K562 (cell line): Measurements from ENCODE around the gene B3GALNT1. TPM values are rescaled to one million over a fixed set of nuclear protein-coding genes. Genes with fewer than 3 reads are reported as not detected.

Experiments
- ATAC-seq: fragments of 200-7000 bp; cut with Tn5 transposase; 3 replicates; pipeline ENCODE4 v1.9.1; 2020; ENCODE audit warnings: moderate library complexity
- BruUV-seq: library from RNA; stranded (reverse); fragments of 400-500 nt; replicated peaks from 2 replicates; lab custom pipeline; 2021; lab: Mats Ljungman, UMichigan
- CTCF ChIA-PET: fragments of 300-600 bp; formaldehyde crosslinking; extraction: SDS; loops from one replicate; lab custom pipeline; 2021; ENCODE audit warnings: low intra/inter-chr PET ratio; lab: Yijun Ruan, JAX
- POLR2A ChIA-PET: fragments of 300-600, 350-650 bp; sonication (Branson Sonifier 250); formaldehyde crosslinking; extraction: SDS; loops from one replicate; lab custom pipeline; 2021; ENCODE audit warnings: antibody characterized with exemption, inconsistent platforms; lab: Yijun Ruan, JAX
- DNase-seq, 4 experiments: peaks; one replicate each; pipeline versions ENCODE4 v3.0.0 to v3.0.0-alpha.2; 2011 to 2018; ENCODE audit warnings: low spot score in 3 of 4, mixed read lengths in 3 of 4; ENCODE audit errors: extremely low read depth in 1 of 4
- FAIRE-seq: peaks from 2 replicates; lab custom pipeline; 2011; peaks lifted over from hg19 to GRCh38; lab: Jason Lieb, UNC
- H2AFZ ChIP-seq: 2 replicates; pipeline ENCODE4 v1.6.0; 2011; ENCODE audit warnings: low read depth, low read length, control low read depth, inconsistent platforms
- H3K27ac ChIP-seq: fragments of 200-600 bp; 3 replicates; pipeline ENCODE4 v1.8.0; 2011; ENCODE audit warnings: low read depth, mild to moderate bottlenecking, control low read depth, inconsistent platforms, low read length, moderate library complexity, mixed read lengths; ENCODE audit errors: extremely low read depth
- H3K27me3 ChIP-seq, 2 experiments: fragments of 300-600 bp in 1 of 2; 2 replicates in 1 of 2; 3 replicates in 1 of 2; pipeline versions ENCODE4 v1.6.0 to v1.8.0; 2011; ENCODE audit warnings: inconsistent platforms in 2 of 2, low read length in 2 of 2, mild to moderate bottlenecking in 1 of 2, mixed read lengths in 1 of 2, moderate library complexity in 1 of 2; ENCODE audit not compliant: control insufficient read depth in 2 of 2, insufficient read depth in 2 of 2
- H3K36me3 ChIP-seq: fragments of 300-600 bp; 3 replicates; pipeline ENCODE4 v1.8.0; 2011; ENCODE audit warnings: mild to moderate bottlenecking, low read length, inconsistent platforms; ENCODE audit not compliant: control insufficient read depth, insufficient read depth
- H3K4me1 ChIP-seq, 2 experiments: fragments of 200-600 bp in 1 of 2; replicated peaks in 1 of 2; 2 replicates in 1 of 2; 3 replicates in 1 of 2; pipeline versions ENCODE4 v1.5.1 to v1.8.0; 2011; ENCODE audit warnings: inconsistent platforms in 2 of 2, low read length in 2 of 2, mild to moderate bottlenecking in 1 of 2, mixed read lengths in 1 of 2, moderate library complexity in 1 of 2; ENCODE audit not compliant: control insufficient read depth in 2 of 2, insufficient read depth in 2 of 2
- H3K4me2 ChIP-seq: 2 replicates; pipeline ENCODE4 v1.6.1; 2011; ENCODE audit warnings: low read length, control low read depth, inconsistent platforms, mixed read lengths; ENCODE audit not compliant: insufficient read depth
- H3K4me3 ChIP-seq: fragments of 200-600 bp; sonication (generic), shearing (Covaris generic); 2 replicates; pipeline ENCODE4 v1.5.1; 2016; ENCODE audit warnings: control low read depth, inconsistent platforms
- H3K79me2 ChIP-seq: fragments of 200-600 bp; 3 replicates; pipeline ENCODE4 v1.8.0; 2011; ENCODE audit warnings: low read length, inconsistent platforms; ENCODE audit not compliant: control insufficient read depth, insufficient read depth
- H3K9ac ChIP-seq, 2 experiments: 2 replicates each; pipeline versions ENCODE4 v1.6.0 to v1.6.1; 2011; ENCODE audit warnings: low read depth in 2 of 2, low read length in 2 of 2, control low read depth in 1 of 2, inconsistent platforms in 1 of 2, mild to moderate bottlenecking in 1 of 2, mixed read lengths in 1 of 2; ENCODE audit not compliant: insufficient read depth in 1 of 2
- H3K9me1 ChIP-seq: one replicate; pipeline ENCODE4 v1.6.0; 2011; ENCODE audit warnings: inconsistent platforms, mild to moderate bottlenecking, low read length, moderate library complexity; ENCODE audit not compliant: control insufficient read depth, insufficient read depth
- H3K9me3 ChIP-seq: replicated peaks from 2 replicates; pipeline ENCODE4 v1.5.1; 2011; ENCODE audit warnings: low read depth, low read length, inconsistent platforms; ENCODE audit not compliant: control insufficient read depth, insufficient read depth
- H4K20me1 ChIP-seq: replicated peaks from 2 replicates; pipeline ENCODE4 v1.6.1; 2011; ENCODE audit warnings: low read length, inconsistent platforms, mixed read lengths; ENCODE audit not compliant: control insufficient read depth, insufficient read depth
- ATF1 ChIP-seq, 2 experiments: fragments of 450-650 bp in 1 of 2; IDR thresholded peaks; 2 replicates each; pipeline ENCODE4 v1.6.1; 2016; ENCODE audit warnings: missing compliant biosample characterization in 1 of 2, missing genetic modification characterization in 1 of 2
- BCL6 ChIP-seq: fragments of 250-450 bp; sonication (Bioruptor Pico); IDR thresholded peaks from 2 replicates; pipeline ENCODE4 v1.4.0; 2020
- BDP1 ChIP-seq: IDR thresholded peaks from 3 replicates; pipeline ENCODE4 v1.6.1; 2011; ENCODE audit not compliant: insufficient read length, insufficient read depth
- DMBX1 ChIP-seq: fragments of 250-450 bp; sonication (Bioruptor Pico); IDR thresholded peaks from 2 replicates; pipeline ENCODE4 v1.8.0; 2022; ENCODE audit warnings: inconsistent platforms, mild to moderate bottlenecking, moderate library complexity, borderline replicate concordance
- HNRNPLL ChIP-seq: fragments of 200-400 bp; formaldehyde crosslinking; IDR thresholded peaks from 2 replicates; pipeline ENCODE4 v1.6.1; 2017; ENCODE audit warnings: low read length, low read depth, mild to moderate bottlenecking; ENCODE audit not compliant: poor library complexity, severe bottlenecking
- IFI16 ChIP-seq: fragments of 250-450 bp; sonication (Bioruptor Pico); IDR thresholded peaks from 2 replicates; pipeline ENCODE4 v2.1.2; 2022; ENCODE audit warnings: mild to moderate bottlenecking, inconsistent platforms
- NCOR1 ChIP-seq: fragments of 450-650 bp; IDR thresholded peaks from 2 replicates; pipeline ENCODE4 v1.6.1; 2016; ENCODE audit warnings: mild to moderate bottlenecking, moderate library complexity
- POLR2A ChIP-seq: fragments of 450-650 bp; conservative IDR thresholded peaks from 2 replicates; pipeline ENCODE4 v1.6.1; 2016
- SMARCA5 ChIP-seq: fragments of 450-650 bp; IDR thresholded peaks from 2 replicates; pipeline ENCODE4 v1.6.1; 2016
- SRSF1 ChIP-seq: fragments of 200-400 bp; formaldehyde crosslinking; IDR thresholded peaks from 2 replicates; pipeline ENCODE4 v1.6.1; 2017; ENCODE audit warnings: mild to moderate bottlenecking, low read depth, low read length, moderate library complexity
- ZBTB17 ChIP-seq: fragments of 450-650 bp; formaldehyde crosslinking; IDR thresholded peaks from 2 replicates; pipeline ENCODE4 v1.4.0; 2020; ENCODE audit warnings: mild to moderate bottlenecking
- ZKSCAN8 ChIP-seq: fragments of 200-800 bp; sonication (Bioruptor generic); IDR thresholded peaks from 2 replicates; pipeline ENCODE4 v1.6.1; 2016; ENCODE audit warnings: missing genetic modification characterization, missing compliant biosample characterization
- WGBS: fragments of 100-300 bp; shearing (Covaris generic); methylation state at CpG from one replicate; pipeline ENCODE4 v1.1.6; 2016; ENCODE audit warnings: low coverage, mixed read lengths; ENCODE audit not compliant: insufficient coverage; ENCODE audit errors: missing lambda C conversion rate; 5-methylcytosine and 5-hydroxymethylcytosine counted together
- in situ Hi-C: fragments of 300-500 bp; cut with MboI; formaldehyde crosslinking; loops from 4 replicates; pipeline ENCODE4 v1.15.0; 2018; ENCODE audit warnings: inconsistent platforms, mixed read lengths
- intact Hi-C: fragments of 100-400 bp; cut with micrococcal nuclease; formaldehyde crosslinking; loops from 2 replicates; pipeline ENCODE4 v1.14.2; 2022
- polyA plus RNA-seq, 8 experiments: library from polyadenylated mRNA; depleted of rRNA in 4 of 8; stranded (reverse) in 5 of 8; unstranded in 3 of 8; fragments of >200 nt; fragmentation: Nextera tagmentation in 2 of 8; fragmentation: Illumina TruSeq in 1 of 8; extraction: Ambion mirVana in 2 of 8; extraction: Trizol in 1 of 8; gene quantifications; 2 replicates each; pipeline versions ENCODE4 v1.2.1 to v1.2.3, GENCODE V29; 2011 to 2014; ENCODE audit warnings: inconsistent platforms in 1 of 8, missing spikeins in 1 of 8
- total RNA-seq, 7 experiments: library from RNA; depleted of rRNA in 6 of 7; stranded (reverse); fragments of >200 nt in 6 of 7; fragmentation: Illumina TruSeq in 2 of 7; extraction: Trizol in 2 of 7; gene quantifications; 2 replicates each; pipeline versions ENCODE4 v1.2.1 to v1.2.3, GENCODE V29; 2011 to 2021; ENCODE audit warnings: low replicate concordance in 1 of 7
- TF ChIP-seq, protein P1 (sequence below): sonication (generic); formaldehyde crosslinking; IDR thresholded peaks from 2 replicates; pipeline ENCODE4 v1.4.0; 2020; ENCODE audit warnings: mild to moderate bottlenecking, missing genetic modification reagents
- TF ChIP-seq, protein P2 (sequence below): sonication (generic); formaldehyde crosslinking; IDR thresholded peaks from 2 replicates; pipeline ENCODE4 v1.8.1; 2023; ENCODE audit warnings: mild to moderate bottlenecking, missing genetic modification reagents

The B3GALNT1 gene
- total and polyA plus RNA-seq, 9 of the 15 experiments (the other 6 are each of a cell fraction or from before 2014, with no cell fraction given) = 0.53 to 2.0 (median 1.2) TPM

DNA sequence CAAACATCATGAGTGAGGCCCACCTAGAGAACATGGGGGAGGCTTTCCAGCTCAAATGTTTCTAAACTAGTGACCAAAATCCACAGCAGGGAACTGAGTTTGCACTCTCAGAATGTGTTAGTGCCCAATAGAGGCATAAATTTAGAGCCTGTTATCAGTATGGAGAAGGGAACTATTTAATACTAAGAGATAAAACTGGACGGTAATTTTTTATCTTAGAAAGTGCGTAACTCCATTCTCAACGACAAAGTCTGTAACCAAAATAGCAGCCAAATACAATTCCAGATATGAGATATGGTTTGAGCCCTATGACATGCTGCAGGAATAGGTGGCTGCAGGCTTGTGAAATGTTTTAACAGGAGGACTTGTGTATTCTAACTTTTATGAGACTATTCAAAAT lies 3.5 kb downstream of the B3GALNT1 start:
- CTCF ChIA-PET = no interaction called here

More for the DNA sequence above, 3.5 kb downstream of the B3GALNT1 start:
- H4K20me1 ChIP-seq = no peaks in the 10 kb centered on the region
- intact Hi-C loops = no loop called here
- 5% methylated on average over 3 of the region's 3 CpGs for WGBS
- ATAC-seq (no peak), FAIRE-seq (no peak), DNase-seq (no peak)
- no peaks in the 10 kb centered on the region for H3K9me3 ChIP-seq
- peaks cover 6 to 26% of the 10 kb centered on the region in 2 experiments; a peak in 4 of 5 replicates for H3K27me3 ChIP-seq
- H3K36me3 ChIP-seq = no peaks in the 10 kb centered on the region
- H3K4me3 ChIP-seq = no peak overlapping the region
- no peaks in the 10 kb centered on the region for H3K79me2 ChIP-seq
- TF ChIP-seq, protein P1, sequence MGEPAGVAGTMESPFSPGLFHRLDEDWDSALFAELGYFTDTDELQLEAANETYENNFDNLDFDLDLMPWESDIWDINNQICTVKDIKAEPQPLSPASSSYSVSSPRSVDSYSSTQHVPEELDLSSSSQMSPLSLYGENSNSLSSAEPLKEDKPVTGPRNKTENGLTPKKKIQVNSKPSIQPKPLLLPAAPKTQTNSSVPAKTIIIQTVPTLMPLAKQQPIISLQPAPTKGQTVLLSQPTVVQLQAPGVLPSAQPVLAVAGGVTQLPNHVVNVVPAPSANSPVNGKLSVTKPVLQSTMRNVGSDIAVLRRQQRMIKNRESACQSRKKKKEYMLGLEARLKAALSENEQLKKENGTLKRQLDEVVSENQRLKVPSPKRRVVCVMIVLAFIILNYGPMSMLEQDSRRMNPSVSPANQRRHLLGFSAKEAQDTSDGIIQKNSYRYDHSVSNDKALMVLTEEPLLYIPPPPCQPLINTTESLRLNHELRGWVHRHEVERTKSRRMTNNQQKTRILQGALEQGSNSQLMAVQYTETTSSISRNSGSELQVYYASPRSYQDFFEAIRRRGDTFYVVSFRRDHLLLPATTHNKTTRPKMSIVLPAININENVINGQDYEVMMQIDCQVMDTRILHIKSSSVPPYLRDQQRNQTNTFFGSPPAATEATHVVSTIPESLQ = no peak
- TF ChIP-seq DMBX1 (CRISPR knock-in tag) (no peak), ATF1 (CRISPR knock-in tag; IDR thresholded peaks at IDR 0.05) (no peak), ATF1 (tag; IDR thresholded peaks at IDR 0.05) (no peak), IFI16 (CRISPR knock-in tag) (no peak), ZKSCAN8 (CRISPR knock-in tag) (no peak), HNRNPLL (no peak), POLR2A (no peak), SRSF1 (no peak), BDP1 (no peak), BCL6 (no peak), SMARCA5 (no peak), ZBTB17 (CRISPR knock-in tag) (no peak), NCOR1 (no peak)
- TF ChIP-seq, protein P2, sequence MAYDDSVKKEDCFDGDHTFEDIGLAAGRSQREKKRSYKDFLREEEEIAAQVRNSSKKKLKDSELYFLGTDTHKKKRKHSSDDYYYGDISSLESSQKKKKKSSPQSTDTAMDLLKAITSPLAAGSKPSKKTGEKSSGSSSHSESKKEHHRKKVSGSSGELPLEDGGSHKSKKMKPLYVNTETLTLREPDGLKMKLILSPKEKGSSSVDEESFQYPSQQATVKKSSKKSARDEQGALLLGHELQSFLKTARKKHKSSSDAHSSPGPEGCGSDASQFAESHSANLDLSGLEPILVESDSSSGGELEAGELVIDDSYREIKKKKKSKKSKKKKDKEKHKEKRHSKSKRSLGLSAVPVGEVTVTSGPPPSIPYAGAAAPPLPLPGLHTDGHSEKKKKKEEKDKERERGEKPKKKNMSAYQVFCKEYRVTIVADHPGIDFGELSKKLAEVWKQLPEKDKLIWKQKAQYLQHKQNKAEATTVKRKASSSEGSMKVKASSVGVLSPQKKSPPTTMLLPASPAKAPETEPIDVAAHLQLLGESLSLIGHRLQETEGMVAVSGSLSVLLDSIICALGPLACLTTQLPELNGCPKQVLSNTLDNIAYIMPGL (CRISPR knock-in tag) = no peak
- no peak overlapping the region for H2AFZ ChIP-seq
- in situ Hi-C loops = no loop called here
- POLR2A ChIA-PET = no interaction called here
- H3K4me1 ChIP-seq = peaks cover 0 to 10% of the 10 kb centered on the region in 2 experiments; a peak in 2 of 5 replicates
- H3K27ac ChIP-seq = no peak overlapping the region
- no peaks in the 10 kb centered on the region for H3K9me1 ChIP-seq
- H3K9ac ChIP-seq = no peak overlapping the region
- no TSS peak for BruUV-seq
- H3K4me2 ChIP-seq = no peak overlapping the region
